Psoas muscle (tissue), 8 donors: Measurements from ENCODE around the gene KLHL17. TPM values are rescaled to one million over a fixed set of nuclear protein-coding genes. Genes with fewer than 3 reads are reported as not detected.

Experiments used
- ATAC-seq, 4 donors: fragments of 200-7000 bp; cut with Tn5 transposase; one replicate each; pipeline ENCODE4 v1.9.1; 2020; ENCODE audit warnings: moderate library complexity in 3 of 4, mild to moderate bottlenecking in 2 of 4
- DNase-seq, 2 donors: peaks; one replicate each; pipeline ENCODE4 v3.0.0-alpha.2; 2020
- H3K27ac ChIP-seq: fragments of 200-600 bp; one replicate; pipeline ENCODE4 v1.8.0; 2022
- H3K27me3 ChIP-seq, 3 donors: fragments of 200-600 bp in 1 of 3; one replicate each; pipeline versions ENCODE4 v1.6.1 to v1.8.0; 2013 to 2022; ENCODE audit warnings: low read length in 2 of 3, mild to moderate bottlenecking in 2 of 3, moderate library complexity in 1 of 3; ENCODE audit not compliant: insufficient read depth in 3 of 3
- H3K36me3 ChIP-seq, 2 donors: fragments of 200-600 bp in 1 of 2; one replicate each; pipeline versions ENCODE4 v1.6.1 to v1.8.0; 2013 to 2022; ENCODE audit warnings: low read depth in 1 of 2, mild to moderate bottlenecking in 1 of 2, moderate library complexity in 1 of 2; ENCODE audit not compliant: insufficient read depth in 1 of 2
- H3K4me1 ChIP-seq: fragments of 200-600 bp; one replicate; pipeline ENCODE4 v1.8.0; 2022
- H3K4me3 ChIP-seq: fragments of 200-600 bp; one replicate; pipeline ENCODE4 v1.8.0; 2022; ENCODE audit warnings: mild to moderate bottlenecking
- H3K9me3 ChIP-seq: fragments of 200-600 bp; one replicate; pipeline ENCODE4 v1.8.0; 2022
- CTCF ChIP-seq: fragments of 200-600 bp; IDR thresholded peaks from one replicate; pipeline ENCODE4 v1.8.0; 2022; ENCODE audit warnings: antibody characterized with exemption
- WGBS, 3 donors: extraction: QIAGEN DNeasy Blood & Tissue Kit; methylation state at CpG; one replicate each; pipeline versions ENCODE4 v1.1.6 to v1.1.7; 2013; 5-methylcytosine and 5-hydroxymethylcytosine counted together
- intact Hi-C, 2 donors: fragments of 100-400 bp; cut with DNase I; formaldehyde crosslinking; loops; one replicate each; pipeline versions ENCODE4 v1.11.0 to v1.14.2; 2022
- polyA plus RNA-seq, 3 donors: library from polyadenylated mRNA; stranded (reverse); fragments of 200-250 nt; gene quantifications; one replicate each; pipeline ENCODE4 v1.2.3, GENCODE V29; 2013
- total RNA-seq, 4 donors: library from RNA; stranded (reverse); fragmentation: NEBNext Ultra II Directional in 2 of 4; extraction: Animal tissue kit (Norgen Biotek cat#: 25700) in 2 of 4; gene quantifications; one replicate each; pipeline versions ENCODE4 v1.2.1 to v1.2.4, GENCODE V29; 2021 to 2023
- donor health status: healthy with polysubstance abuse.
- donor health status: DM: no; HTN: no; CAD: no; lungs with moderate emphysema.
- donor health status: Bipolar disorder and iron deficiency.
- donor health status: healthy.
- donor health status: DM: yes; HTN: yes; CAD: no.
- donor health status: DM: no; HTN: no; CAD: no.
- donor health status: DM: no; HTN: no; CAD: no.
- donor health status: DM: yes; HTN: yes; CAD: no.

The KLHL17 gene
- total and polyA plus RNA-seq, 7 donors, result 2.1 to 5.5 (median 3.4) TPM

- peak; percentile 71 to 90 (median 81) for ATAC-seq
- intact Hi-C loops, result no loop called here
- TF ChIP-seq CTCF, result peak; percentile 42
- peaks cover 23% of the 10 kb centered on the region for H3K4me1 ChIP-seq
- H3K36me3 ChIP-seq, result no peaks in the 10 kb centered on the region
- peak; percentile 74 to 85 for DNase-seq
- H3K9me3 ChIP-seq, result no peaks in the 10 kb centered on the region
- WGBS, 3 donors, result 22 to 28% (median 25%) methylated on average over 36 to 38 of the region's 38 CpGs
- H3K27me3 ChIP-seq, result peaks cover 0 to 69% (median 18%) of the 10 kb centered on the region in 3 donors
- no peak overlapping the region for H3K4me3 ChIP-seq
- no peak overlapping the region for H3K27ac ChIP-seq
These were observed 39.2 kb upstream of the KLHL17 start for GRCh38 chr1:921011-921837.

GRCh38 chr1:923131-923990, 37.0 kb upstream of the KLHL17 start, which contains the start of gene SAMD11:
SAMD11 (plus strand) TSS chr1:923923; CDS start chr1:924432, 509 bp downstream.
- H3K27me3 ChIP-seq, result peaks cover 0 to 70% (median 30%) of the 10 kb centered on the region in 3 donors
- intact Hi-C loops, result no loop called here

GRCh38 chr1:923991-924655, 36.3 kb upstream of the KLHL17 start:
- intact Hi-C loops, result no loop called here

More at GRCh38 chr1:923131-923990, 37.0 kb upstream of the KLHL17 start, which contains the start of gene SAMD11:
- peak; percentile 92 to 94 for DNase-seq
- Histone ChIP-seq H3K4me3 (peak within 1 kb of the TSS; percentile 61), H3K27ac (no peak within 1 kb of the TSS), H3K9me3 (no peaks in the 10 kb centered on the region), H3K36me3 (no peaks in the 10 kb centered on the region), H3K4me1 (peaks cover 23% of the 10 kb centered on the region)
- TF ChIP-seq CTCF, result no peak
- ATAC-seq, result peak; percentile 72 to 84 (median 81)
- whole genome bisulfite sequencing, 3 donors, result 6 to 20% (median 7%) methylated on average over 40 to 72 of the region's 72 CpGs

More at GRCh38 chr1:923991-924655, 36.3 kb upstream of the KLHL17 start:
- TF ChIP-seq CTCF, result no peak
- peaks cover 0 to 70% (median 30%) of the 10 kb centered on the region in 3 donors for H3K27me3 ChIP-seq
- H3K4me3 ChIP-seq, result peak overlapping the region; percentile 61
- 0 to 1% (median 0%) methylated on average over 45 to 98 of the region's 98 CpGs for WGBS, 3 donors
- H3K4me1 ChIP-seq, result peaks cover 23% of the 10 kb centered on the region
- no peaks in the 10 kb centered on the region for H3K36me3 ChIP-seq
- no peak for DNase-seq
- ATAC-seq, result no peak
- H3K9me3 ChIP-seq, result no peaks in the 10 kb centered on the region
- no peak overlapping the region for H3K27ac ChIP-seq
